ENCODE measurements around the gene CRB1.

The CRB1 gene

GRCh38 chr1:197351821-197352440, 83.9 kb downstream of the CRB1 start:
- no peak for DNase-seq

- no peak for DNase-seq
These were observed 87.4 kb downstream of the CRB1 start for GRCh38 chr1:197355248-197355995.

- DNase-seq, result peak; percentile 49
These were observed 88.9 kb downstream of the CRB1 start for GRCh38 chr1:197356723-197357533.

GRCh38 chr1:197358959-197359358, 90.9 kb downstream of the CRB1 start:
- no peak for DNase-seq

- no peak for DNase-seq
These were observed 92.0 kb downstream of the CRB1 start for GRCh38 chr1:197360068-197360467.

- no peak for DNase-seq
These were observed 94.8 kb downstream of the CRB1 start for GRCh38 chr1:197362871-197363270.

- no peak for DNase-seq
These were observed 95.8 kb downstream of the CRB1 start for GRCh38 chr1:197363855-197364254.

GRCh38 chr1:197366996-197367395, 98.9 kb downstream of the CRB1 start:
- no peak for DNase-seq

GRCh38 chr1:197367627-197368026, 99.6 kb downstream of the CRB1 start:
- DNase-seq, result no peak

GRCh38 chr1:197374428-197374827, 106.4 kb downstream of the CRB1 start:
- no peak for DNase-seq

GRCh38 chr1:197384471-197384870, 116.4 kb downstream of the CRB1 start:
- DNase-seq, result no peak

GRCh38 chr1:197388801-197389200, 120.7 kb downstream of the CRB1 start:
- DNase-seq, result no peak

- DNase-seq, result no peak
These were observed 122.8 kb downstream of the CRB1 start for GRCh38 chr1:197390856-197391255.

- no peak for DNase-seq
These were observed 123.5 kb downstream of the CRB1 start for GRCh38 chr1:197391303-197392226.

- no peak for DNase-seq
These were observed 124.5 kb downstream of the CRB1 start for GRCh38 chr1:197392541-197392940.

- DNase-seq, result no peak
These were observed 125.1 kb downstream of the CRB1 start for GRCh38 chr1:197393105-197393504.

- no peak for DNase-seq
These were observed 125.7 kb downstream of the CRB1 start for GRCh38 chr1:197393772-197394171.

GRCh38 chr1:197394831-197395608, 127.0 kb downstream of the CRB1 start:
- DNase-seq, result no peak

GRCh38 chr1:197397895-197398294, 129.8 kb downstream of the CRB1 start:
- no peak for DNase-seq

- peak; percentile 5 for DNase-seq
These were observed 131.9 kb downstream of the CRB1 start for GRCh38 chr1:197399755-197400521.

- no peak for DNase-seq
These were observed 132.5 kb downstream of the CRB1 start for GRCh38 chr1:197400522-197400902.
